Psoas muscle (tissue), 8 donors: Measurements from ENCODE around the gene ZMYM5. TPM values are rescaled to one million over a fixed set of nuclear protein-coding genes. Genes with fewer than 3 reads are reported as not detected.

Experiments used
- ATAC-seq, 4 donors: fragments of 200-7000 bp; cut with Tn5 transposase; one replicate each; pipeline ENCODE4 v1.9.1; 2020; ENCODE audit warnings: moderate library complexity in 3 of 4, mild to moderate bottlenecking in 2 of 4
- DNase-seq, 2 donors: peaks; one replicate each; pipeline ENCODE4 v3.0.0-alpha.2; 2020
- H3K27ac ChIP-seq: fragments of 200-600 bp; one replicate; pipeline ENCODE4 v1.8.0; 2022
- H3K27me3 ChIP-seq, 3 donors: fragments of 200-600 bp in 1 of 3; one replicate each; pipeline versions ENCODE4 v1.6.1 to v1.8.0; 2013 to 2022; ENCODE audit warnings: low read length in 2 of 3, mild to moderate bottlenecking in 2 of 3, moderate library complexity in 1 of 3; ENCODE audit not compliant: insufficient read depth in 3 of 3
- H3K36me3 ChIP-seq, 2 donors: fragments of 200-600 bp in 1 of 2; one replicate each; pipeline versions ENCODE4 v1.6.1 to v1.8.0; 2013 to 2022; ENCODE audit warnings: low read depth in 1 of 2, mild to moderate bottlenecking in 1 of 2, moderate library complexity in 1 of 2; ENCODE audit not compliant: insufficient read depth in 1 of 2
- H3K4me1 ChIP-seq: fragments of 200-600 bp; one replicate; pipeline ENCODE4 v1.8.0; 2022
- H3K4me3 ChIP-seq: fragments of 200-600 bp; one replicate; pipeline ENCODE4 v1.8.0; 2022; ENCODE audit warnings: mild to moderate bottlenecking
- H3K9me3 ChIP-seq: fragments of 200-600 bp; one replicate; pipeline ENCODE4 v1.8.0; 2022
- CTCF ChIP-seq: fragments of 200-600 bp; IDR thresholded peaks from one replicate; pipeline ENCODE4 v1.8.0; 2022; ENCODE audit warnings: antibody characterized with exemption
- WGBS, 3 donors: extraction: QIAGEN DNeasy Blood & Tissue Kit; methylation state at CpG; one replicate each; pipeline versions ENCODE4 v1.1.6 to v1.1.7; 2013; 5-methylcytosine and 5-hydroxymethylcytosine counted together
- intact Hi-C, 2 donors: fragments of 100-400 bp; cut with DNase I; formaldehyde crosslinking; loops; one replicate each; pipeline versions ENCODE4 v1.11.0 to v1.14.2; 2022
- polyA plus RNA-seq, 3 donors: library from polyadenylated mRNA; stranded (reverse); fragments of 200-250 nt; gene quantifications; one replicate each; pipeline ENCODE4 v1.2.3, GENCODE V29; 2013
- total RNA-seq, 4 donors: library from RNA; stranded (reverse); fragmentation: NEBNext Ultra II Directional in 2 of 4; extraction: Animal tissue kit (Norgen Biotek cat#: 25700) in 2 of 4; gene quantifications; one replicate each; pipeline versions ENCODE4 v1.2.1 to v1.2.4, GENCODE V29; 2021 to 2023
- donor health status: healthy with polysubstance abuse.
- donor health status: DM: no; HTN: no; CAD: no; lungs with moderate emphysema.
- donor health status: Bipolar disorder and iron deficiency.
- donor health status: healthy.
- donor health status: DM: yes; HTN: yes; CAD: no.
- donor health status: DM: no; HTN: no; CAD: no.
- donor health status: DM: no; HTN: no; CAD: no.
- donor health status: DM: yes; HTN: yes; CAD: no.

ZMYM5 gene
- total and polyA plus RNA-seq, 7 donors: 3.2 to 8.0 (median 6.0) TPM

GRCh38 chr13:19810996-19811881, 52.2 kb downstream of the ZMYM5 start:
- intact Hi-C loops: no loop called here
- H3K4me3 ChIP-seq: no peak overlapping the region
- no peak for DNase-seq
- H3K9me3 ChIP-seq: no peaks in the 10 kb centered on the region
- H3K27me3 ChIP-seq: no peaks in the 10 kb centered on the region
- H3K36me3 ChIP-seq: no peaks in the 10 kb centered on the region
- 96 to 97% (median 97%) methylated on average over 7 of the region's 7 CpGs for WGBS, 3 donors
- H3K27ac ChIP-seq: no peak overlapping the region
- TF ChIP-seq CTCF: no peak
- ATAC-seq: no peak
- no peaks in the 10 kb centered on the region for H3K4me1 ChIP-seq

DNA sequence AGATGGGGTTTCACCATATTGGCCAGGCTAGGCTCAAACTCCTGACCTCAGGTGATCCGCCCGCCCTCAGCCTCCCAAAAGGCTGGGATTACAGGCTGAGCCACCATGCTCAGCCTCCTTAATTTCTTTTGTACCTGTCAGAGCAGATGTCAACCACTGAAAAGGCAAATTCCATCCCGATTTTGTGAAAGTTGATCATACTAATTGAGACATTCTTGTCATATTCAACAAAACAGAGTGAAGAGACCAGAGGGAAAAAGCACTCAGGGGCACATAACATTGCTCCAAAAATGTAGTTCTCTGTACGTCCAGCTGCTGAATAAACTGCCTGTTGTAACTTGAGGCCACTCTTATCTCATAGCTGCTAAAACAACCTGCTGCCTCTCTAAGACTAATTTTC, 53.3 kb downstream of the ZMYM5 start:
- ATAC-seq (no peak), DNase-seq (no peak)
- H3K27ac ChIP-seq: no peak overlapping the region
- H3K36me3 ChIP-seq: no peaks in the 10 kb centered on the region
- H3K9me3 ChIP-seq: no peaks in the 10 kb centered on the region
- WGBS, 3 donors: 87 to 90% (median 88%) methylated on average over 4 of the region's 4 CpGs
- H3K4me1 ChIP-seq: no peaks in the 10 kb centered on the region
- no peak for TF ChIP-seq CTCF
- intact Hi-C loops: no loop called here
- no peak overlapping the region for H3K4me3 ChIP-seq
- no peaks in the 10 kb centered on the region for H3K27me3 ChIP-seq

DNA sequence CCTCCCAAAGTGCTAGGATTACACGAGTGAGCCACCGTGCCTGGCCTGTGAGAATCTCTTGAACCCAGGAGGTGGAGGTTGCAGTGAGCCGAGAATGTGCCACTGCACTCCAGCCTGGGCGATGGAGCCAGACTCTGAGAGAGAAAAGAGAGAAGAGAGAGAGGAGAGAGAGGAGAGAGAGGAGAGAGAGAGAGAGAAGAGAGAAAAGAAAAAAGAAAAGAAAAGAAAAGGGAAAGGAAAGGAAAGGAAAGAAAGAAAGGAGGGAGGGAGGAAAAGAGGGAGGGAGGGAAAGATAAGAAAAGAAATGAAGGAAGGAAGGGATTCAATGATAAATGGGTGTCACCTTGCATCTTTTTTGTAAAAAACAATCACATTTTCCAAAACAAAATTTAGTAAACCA, 57.7 kb downstream of the ZMYM5 start:
- DNase-seq (no peak), ATAC-seq (no peak)
- WGBS, 3 donors: 83 to 93% (median 91%) methylated on average over 4 of the region's 4 CpGs
- Histone ChIP-seq H3K4me1 (no peaks in the 10 kb centered on the region), H3K9me3 (no peaks in the 10 kb centered on the region), H3K4me3 (no peak overlapping the region), H3K27ac (no peak overlapping the region), H3K36me3 (no peaks in the 10 kb centered on the region), H3K27me3 (no peaks in the 10 kb centered on the region)
- TF ChIP-seq CTCF: no peak
- intact Hi-C loops: no loop called here

DNA sequence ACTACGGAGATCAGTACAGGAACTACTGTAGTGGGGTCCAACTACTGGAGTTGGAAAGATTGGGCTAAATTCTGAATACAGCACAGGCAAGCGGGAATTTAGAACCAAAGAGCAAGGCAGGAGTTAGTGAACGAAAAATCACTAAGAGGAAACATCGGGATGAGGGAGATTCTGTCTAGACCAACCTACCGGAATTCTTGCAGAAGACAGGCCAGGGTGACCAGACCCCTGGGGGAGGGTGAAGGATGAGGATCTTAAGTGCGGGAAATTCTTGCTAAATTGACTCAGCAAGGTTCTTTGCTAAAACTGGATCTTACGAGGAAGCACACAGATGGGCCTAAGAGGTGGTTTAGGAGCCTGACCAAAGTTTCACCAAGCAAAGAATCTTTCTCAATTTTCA, 67.5 kb downstream of the ZMYM5 start:
- no peak overlapping the region for H3K4me3 ChIP-seq
- no peak for TF ChIP-seq CTCF
- H3K4me1 ChIP-seq: no peaks in the 10 kb centered on the region
- H3K27ac ChIP-seq: no peak overlapping the region
- intact Hi-C loops: no loop called here
- no peaks in the 10 kb centered on the region for H3K36me3 ChIP-seq
- DNase-seq (no peak), ATAC-seq (no peak)
- no peaks in the 10 kb centered on the region for H3K9me3 ChIP-seq
- no peaks in the 10 kb centered on the region for H3K27me3 ChIP-seq
- WGBS, 3 donors: 96 to 97% (median 96%) methylated on average over 7 of the region's 7 CpGs

- no peak overlapping the region for H3K4me3 ChIP-seq
- no peak for TF ChIP-seq CTCF
- DNase-seq: no peak
- H3K27ac ChIP-seq: no peak overlapping the region
- 78 to 92% (median 86%) methylated on average over 4 of the region's 4 CpGs for WGBS, 3 donors
- H3K4me1 ChIP-seq: no peaks in the 10 kb centered on the region
- no peaks in the 10 kb centered on the region for H3K27me3 ChIP-seq
- ATAC-seq: no peak
- intact Hi-C loops: no loop called here
- H3K9me3 ChIP-seq: no peaks in the 10 kb centered on the region
- H3K36me3 ChIP-seq: no peaks in the 10 kb centered on the region
Measured at GRCh38 chr13:19794631-19795030, 68.8 kb downstream of the ZMYM5 start.
